Panc1 (cell line): Measurements from ENCODE around the gene TUBA4A. TPM values are rescaled to one million over a fixed set of nuclear protein-coding genes. Genes with fewer than 3 reads are reported as not detected.

ENCODE experiments used
- ATAC-seq: fragments of 200-7000 bp; cut with Tn5 transposase; 2 replicates; pipeline ENCODE4 v1.9.1; 2020; ENCODE audit warnings: mild to moderate bottlenecking, moderate library complexity
- BruUV-seq: library from RNA; stranded (reverse); fragments of 400-500 nt; replicated peaks from 2 replicates; lab custom pipeline; 2021; lab: Mats Ljungman, UMichigan
- CTCF ChIA-PET: fragments of 300-600 bp; sonication (Branson Sonifier 250); formaldehyde crosslinking; loops from one replicate; lab custom pipeline; 2022; ENCODE audit warnings: antibody characterized with exemption; lab: Charles Lee
- POLR2A ChIA-PET: fragments of 300-600 bp; sonication (Branson Sonifier 250); formaldehyde crosslinking; loops from one replicate; lab custom pipeline; 2022; ENCODE audit warnings: antibody characterized with exemption; lab: Charles Lee
- DNase-seq: peaks from one replicate; pipeline ENCODE4 v3.0.0-alpha.2; 2010; ENCODE audit warnings: low read depth, low spot score
- H3K27ac ChIP-seq: 2 replicates; pipeline ENCODE4 v1.5.1; 2011; ENCODE audit warnings: mild to moderate bottlenecking, low read length, inconsistent platforms
- H3K27me3 ChIP-seq: fragments of 200-500 bp; sonication (Bioruptor generic); 2 replicates; pipeline ENCODE4 v1.6.0; 2014; ENCODE audit warnings: low read length, inconsistent platforms; ENCODE audit not compliant: control insufficient read depth, insufficient read depth
- H3K36me3 ChIP-seq: fragments of 200-500 bp; sonication (Bioruptor generic); 2 replicates; pipeline ENCODE4 v1.5.1; 2014; ENCODE audit warnings: inconsistent platforms, mild to moderate bottlenecking, low read length, moderate library complexity; ENCODE audit not compliant: control insufficient read depth, insufficient read depth
- H3K4me1 ChIP-seq: 2 replicates; pipeline ENCODE4 v1.5.1; 2011; ENCODE audit warnings: inconsistent platforms, mild to moderate bottlenecking, low read length, moderate library complexity; ENCODE audit not compliant: control insufficient read depth, insufficient read depth
- H3K4me3 ChIP-seq, 2 experiments: 2 replicates each; pipeline ENCODE4 v1.5.1; 2011 to 2012; ENCODE audit warnings: low read depth in 2 of 2, low read length in 2 of 2, mild to moderate bottlenecking in 2 of 2, inconsistent platforms in 1 of 2, moderate library complexity in 1 of 2
- H3K9me3 ChIP-seq: fragments of 200-500 bp; sonication (Bioruptor generic); 2 replicates; pipeline ENCODE4 v1.5.1; 2014; ENCODE audit warnings: low read depth, mild to moderate bottlenecking, inconsistent platforms, low read length, moderate library complexity; ENCODE audit not compliant: control insufficient read depth, insufficient read depth
- CTCF ChIP-seq: fragments of 450-650 bp; IDR thresholded peaks from 2 replicates; pipeline ENCODE4 v1.5.1; 2017; ENCODE audit warnings: mild to moderate bottlenecking
- POLR2AphosphoS5 ChIP-seq: IDR thresholded peaks from 2 replicates; pipeline ENCODE4 v1.6.1; 2012; ENCODE audit warnings: mild to moderate bottlenecking, low read depth, low read length, moderate library complexity
- SIN3A ChIP-seq: IDR thresholded peaks from 2 replicates; pipeline ENCODE4 v1.6.1; 2012; ENCODE audit warnings: low read depth, mild to moderate bottlenecking, low read length, moderate library complexity, borderline replicate concordance; ENCODE audit not compliant: insufficient read depth
- TCF7L2 ChIP-seq: IDR thresholded peaks from 2 replicates; pipeline ENCODE4 v1.6.1; 2011; ENCODE audit warnings: mild to moderate bottlenecking, low read depth, low read length, inconsistent platforms
- in situ Hi-C: cut with HindIII; loops from 2 replicates; pipeline ENCODE4 v1.10.0; 2016; ENCODE audit warnings: low sequenced_read_pairs, low pct_unique_long_range_greater_than_20kb
- intact Hi-C: fragments of 100-400 bp; cut with micrococcal nuclease; formaldehyde crosslinking; loops from one replicate; pipeline ENCODE4 v1.10.0; 2022; ENCODE audit not compliant: unreplicated experiment
- total RNA-seq: library from RNA; stranded (reverse); gene quantifications from one replicate; pipeline ENCODE4 v1.2.1, GENCODE V29; 2021; ENCODE audit not compliant: unreplicated experiment
- TF ChIP-seq, protein P1 (sequence below), 2 experiments: IDR thresholded peaks; 2 replicates each; pipeline ENCODE4 v1.6.1; 2011 to 2012; ENCODE audit warnings: low read depth in 2 of 2, control low read depth in 1 of 2, low read length in 1 of 2, mild to moderate bottlenecking in 1 of 2, moderate library complexity in 1 of 2; ENCODE audit not compliant: insufficient read depth in 1 of 2

The TUBA4A gene
- total RNA-seq, 1 experiment from 2014 or later, result 12.9 TPM

DNA sequence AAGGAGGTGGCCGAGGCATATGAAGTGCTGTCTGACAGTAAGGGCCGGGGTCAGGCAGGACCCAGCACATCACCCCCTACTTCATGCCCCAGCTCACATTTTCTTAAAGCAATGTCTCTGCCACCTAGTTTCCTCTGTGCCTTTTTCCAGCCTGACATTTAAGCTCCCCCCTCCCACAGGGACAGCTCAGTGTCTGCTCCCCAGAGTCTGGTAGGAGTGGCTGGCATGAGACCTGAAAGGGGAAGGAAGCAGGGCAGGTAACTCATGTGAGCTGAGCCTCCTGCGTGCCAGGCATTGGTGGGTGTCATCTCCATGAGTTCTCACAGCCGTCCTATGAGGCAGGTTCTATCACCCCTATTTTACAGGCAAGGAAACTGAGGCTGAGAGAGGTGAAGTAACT is 26.9 kb upstream of the TUBA4A start:
- intact Hi-C loops, result no loop called here
- POLR2A ChIA-PET, result no interaction called here

GRCh38 chr2:219279916-219280516 is 26.3 kb upstream of the TUBA4A start:
- Histone ChIP-seq H3K4me1 (peaks cover 22% of the 10 kb centered on the region), H3K9me3 (no peaks in the 10 kb centered on the region), H3K36me3 (no peaks in the 10 kb centered on the region; the same call in 1 of the 2 replicates), H3K27ac (peak overlapping the region; percentile 74), H3K27me3 (no peaks in the 10 kb centered on the region), H3K4me3 (peak overlapping the region; percentile 65 to 80)
- ATAC-seq (no peak), DNase-seq (no peak)
- BruUV-seq, result no TSS peak
- ChIA-PET CTCF (no interaction called here), POLR2A (no interaction called here)
- TF ChIP-seq CTCF, result no peak
- intact Hi-C loops, result no loop called here
- in situ Hi-C loops, result no loop called here

More for the DNA sequence above, 26.9 kb upstream of the TUBA4A start:
- H3K9me3 ChIP-seq, result no peaks in the 10 kb centered on the region
- in situ Hi-C loops, result no loop called here
- H3K36me3 ChIP-seq, result no peaks in the 10 kb centered on the region; the same call in 1 of the 2 replicates
- TF ChIP-seq, protein P1, sequence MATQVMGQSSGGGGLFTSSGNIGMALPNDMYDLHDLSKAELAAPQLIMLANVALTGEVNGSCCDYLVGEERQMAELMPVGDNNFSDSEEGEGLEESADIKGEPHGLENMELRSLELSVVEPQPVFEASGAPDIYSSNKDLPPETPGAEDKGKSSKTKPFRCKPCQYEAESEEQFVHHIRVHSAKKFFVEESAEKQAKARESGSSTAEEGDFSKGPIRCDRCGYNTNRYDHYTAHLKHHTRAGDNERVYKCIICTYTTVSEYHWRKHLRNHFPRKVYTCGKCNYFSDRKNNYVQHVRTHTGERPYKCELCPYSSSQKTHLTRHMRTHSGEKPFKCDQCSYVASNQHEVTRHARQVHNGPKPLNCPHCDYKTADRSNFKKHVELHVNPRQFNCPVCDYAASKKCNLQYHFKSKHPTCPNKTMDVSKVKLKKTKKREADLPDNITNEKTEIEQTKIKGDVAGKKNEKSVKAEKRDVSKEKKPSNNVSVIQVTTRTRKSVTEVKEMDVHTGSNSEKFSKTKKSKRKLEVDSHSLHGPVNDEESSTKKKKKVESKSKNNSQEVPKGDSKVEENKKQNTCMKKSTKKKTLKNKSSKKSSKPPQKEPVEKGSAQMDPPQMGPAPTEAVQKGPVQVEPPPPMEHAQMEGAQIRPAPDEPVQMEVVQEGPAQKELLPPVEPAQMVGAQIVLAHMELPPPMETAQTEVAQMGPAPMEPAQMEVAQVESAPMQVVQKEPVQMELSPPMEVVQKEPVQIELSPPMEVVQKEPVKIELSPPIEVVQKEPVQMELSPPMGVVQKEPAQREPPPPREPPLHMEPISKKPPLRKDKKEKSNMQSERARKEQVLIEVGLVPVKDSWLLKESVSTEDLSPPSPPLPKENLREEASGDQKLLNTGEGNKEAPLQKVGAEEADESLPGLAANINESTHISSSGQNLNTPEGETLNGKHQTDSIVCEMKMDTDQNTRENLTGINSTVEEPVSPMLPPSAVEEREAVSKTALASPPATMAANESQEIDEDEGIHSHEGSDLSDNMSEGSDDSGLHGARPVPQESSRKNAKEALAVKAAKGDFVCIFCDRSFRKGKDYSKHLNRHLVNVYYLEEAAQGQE (IDR thresholded peaks at IDR 0.05; ENCODE audit: insufficient read depth in 1 of 2, low read depth in 2 of 2, low read length in 1 of 2), result no peak
- TF ChIP-seq CTCF (no peak), TCF7L2 (no peak), SIN3A (no peak), POLR2AphosphoS5 (no peak)
- H3K27me3 ChIP-seq, result no peaks in the 10 kb centered on the region
- DNase-seq (no peak), ATAC-seq (no peak)
- CTCF ChIA-PET, result no interaction called here
- no peak overlapping the region for H3K4me3 ChIP-seq
- no TSS peak for BruUV-seq
- no peak overlapping the region for H3K27ac ChIP-seq
- H3K4me1 ChIP-seq, result peaks cover 21% of the 10 kb centered on the region
